Mesenchymal stem cell (in vitro differentiated cells and primary cell): Measurements from ENCODE around the gene HDGFL2.
A peak's percentile ranks its signal among the peaks of the same experiment; 100 is the strongest.

Source experiments
- DNase-seq: peaks from one replicate; pipeline ENCODE4 v3.0.0-alpha.2; 2013
- H2AFZ ChIP-seq: one replicate; pipeline ENCODE4 v1.6.1; 2013; ENCODE audit warnings: low read depth, mild to moderate bottlenecking, control low read depth, inconsistent platforms, low read length, moderate library complexity
- H2AK5ac ChIP-seq: 2 replicates; pipeline ENCODE4 v1.6.1; 2013; ENCODE audit warnings: low read length, moderate library complexity, mild to moderate bottlenecking, inconsistent platforms; ENCODE audit not compliant: severe bottlenecking
- H2BK120ac ChIP-seq: one replicate; pipeline ENCODE4 v1.6.1; 2013; ENCODE audit warnings: low read depth, mild to moderate bottlenecking, inconsistent platforms, low read length, moderate library complexity
- H2BK12ac ChIP-seq, 2 experiments: one replicate each; pipeline ENCODE4 v1.6.1; 2013; ENCODE audit warnings: inconsistent platforms in 2 of 2, low read length in 2 of 2, mild to moderate bottlenecking in 2 of 2, moderate library complexity in 2 of 2, control low read depth in 1 of 2
- H2BK15ac ChIP-seq: one replicate; pipeline ENCODE4 v1.6.1; 2013; ENCODE audit warnings: mild to moderate bottlenecking, low read depth, inconsistent platforms; ENCODE audit not compliant: poor library complexity, severe bottlenecking
- H2BK5ac ChIP-seq: 2 replicates; pipeline ENCODE4 v1.6.1; 2013; ENCODE audit warnings: low read depth, mild to moderate bottlenecking, low read length, control low read depth, inconsistent platforms; ENCODE audit not compliant: poor library complexity, severe bottlenecking
- H3K14ac ChIP-seq, 2 experiments: one replicate each; pipeline ENCODE4 v1.6.1; 2013; ENCODE audit warnings: inconsistent platforms in 2 of 2, low read length in 2 of 2, control low read depth in 1 of 2, mild to moderate bottlenecking in 1 of 2, moderate library complexity in 1 of 2
- H3K18ac ChIP-seq, 2 experiments: one replicate each; pipeline ENCODE4 v1.6.1; 2013; ENCODE audit warnings: inconsistent platforms in 2 of 2, low read length in 2 of 2, control low read depth in 1 of 2, low read depth in 1 of 2, mild to moderate bottlenecking in 1 of 2
- H3K23ac ChIP-seq, 2 experiments: one replicate each; pipeline ENCODE4 v1.6.1; 2013; ENCODE audit warnings: inconsistent platforms in 2 of 2, low read length in 2 of 2, mild to moderate bottlenecking in 2 of 2, moderate library complexity in 2 of 2, control low read depth in 1 of 2
- H3K27ac ChIP-seq: 2 replicates; pipeline ENCODE4 v1.5.1; 2013; ENCODE audit warnings: mild to moderate bottlenecking, moderate library complexity, low read length, control low read depth, inconsistent platforms; ENCODE audit not compliant: poor library complexity, severe bottlenecking
- H3K27me3 ChIP-seq, 2 experiments: 2 replicates each; pipeline versions ENCODE4 v1.6.1 to v1.7.0; 2013; ENCODE audit warnings: low read length in 2 of 2, mild to moderate bottlenecking in 2 of 2, moderate library complexity in 2 of 2, control low read depth in 1 of 2, inconsistent platforms in 1 of 2; ENCODE audit not compliant: control insufficient read depth in 1 of 2, insufficient read depth in 1 of 2
- H3K36me3 ChIP-seq, 2 experiments: 2 replicates each; pipeline versions ENCODE4 v1.6.1 to v1.7.0; 2013; ENCODE audit warnings: low read length in 2 of 2, control low read depth in 1 of 2, inconsistent platforms in 1 of 2, low read depth in 1 of 2, mild to moderate bottlenecking in 1 of 2; ENCODE audit not compliant: insufficient read depth in 2 of 2, control insufficient read depth in 1 of 2
- H3K4ac ChIP-seq, 2 experiments: one replicate each; pipeline ENCODE4 v1.6.1; 2013; ENCODE audit warnings: inconsistent platforms in 2 of 2, low read length in 2 of 2, mild to moderate bottlenecking in 2 of 2, moderate library complexity in 2 of 2, control low read depth in 1 of 2, low read depth in 1 of 2
- H3K4me1 ChIP-seq: 2 replicates; pipeline ENCODE4 v1.6.1; 2013; ENCODE audit warnings: low read depth, low read length, control low read depth; ENCODE audit not compliant: control insufficient read depth, insufficient read depth
- H3K4me2 ChIP-seq: 2 replicates; pipeline ENCODE4 v1.6.1; 2013; ENCODE audit warnings: low read length, mild to moderate bottlenecking, inconsistent platforms; ENCODE audit not compliant: poor library complexity, severe bottlenecking
- H3K4me3 ChIP-seq, 2 experiments: 2 replicates each; pipeline versions ENCODE4 v1.5.1 to v1.7.0; 2013; ENCODE audit warnings: low read length in 2 of 2, mild to moderate bottlenecking in 2 of 2, control low read depth in 1 of 2, low read depth in 1 of 2; ENCODE audit not compliant: insufficient read depth in 1 of 2
- H3K79me1 ChIP-seq: replicated peaks from 2 replicates; pipeline ENCODE4 v1.6.1; 2013; ENCODE audit warnings: mild to moderate bottlenecking, control low read depth, low read length, inconsistent platforms; ENCODE audit not compliant: poor library complexity, severe bottlenecking
- H3K9ac ChIP-seq: 2 replicates; pipeline ENCODE4 v1.7.0; 2013; ENCODE audit warnings: mild to moderate bottlenecking, low read length, moderate library complexity
- H3K9me3 ChIP-seq: 2 replicates; pipeline ENCODE4 v1.7.0; 2013; ENCODE audit warnings: mild to moderate bottlenecking, low read length; ENCODE audit not compliant: control insufficient read depth
- H4K8ac ChIP-seq: one replicate; pipeline ENCODE4 v1.6.1; 2013; ENCODE audit warnings: inconsistent platforms, mild to moderate bottlenecking, low read length, moderate library complexity
- H4K91ac ChIP-seq: one replicate; pipeline ENCODE4 v1.6.1; 2013; ENCODE audit warnings: mild to moderate bottlenecking, low read length, inconsistent platforms
- WGBS: methylation state at CpG from one replicate; pipeline ENCODE4 v1.1.7; 2013; ENCODE audit warnings: mixed read lengths; 5-methylcytosine and 5-hydroxymethylcytosine counted together

HDGFL2 gene

GRCh38 chr19:4506449-4507149 is 34.5 kb downstream of the HDGFL2 start:
- Histone ChIP-seq H3K18ac (peak overlapping the region; percentile 34 to 71), H2BK15ac (no peak overlapping the region), H3K9me3 (no peaks in the 10 kb centered on the region), H3K23ac (no peak overlapping the region), H3K9ac (no peak overlapping the region), H4K8ac (peak overlapping the region; percentile 59), H2AFZ (no peak overlapping the region), H3K4me2 (no peak overlapping the region), H3K36me3 (peaks cover 35 to 68% of the 10 kb centered on the region in 2 experiments), H2BK12ac (peak overlapping the region in 1 of 2 experiments; percentile 37), H3K27me3 (no peaks in the 10 kb centered on the region), H3K4me1 (peaks cover 10% of the 10 kb centered on the region), H3K14ac (peak overlapping the region in 1 of 2 experiments; percentile 61), H2AK5ac (peak overlapping the region; percentile 44), H3K4me3 (no peak overlapping the region), H3K4ac (peak overlapping the region in 1 of 2 experiments; percentile 6), H4K91ac (peak overlapping the region; percentile 76), H2BK120ac (no peak overlapping the region), H3K27ac (no peak overlapping the region), H2BK5ac (no peak overlapping the region), H3K79me1 (peaks cover 2% of the 10 kb centered on the region)
- peak; percentile 79 for DNase-seq
- 84% methylated on average over 17 of the region's 17 CpGs for WGBS

GRCh38 chr19:4507150-4507452 is 35.0 kb downstream of the HDGFL2 start:
- H2AK5ac ChIP-seq: no peak overlapping the region
- peaks cover 30 to 63% of the 10 kb centered on the region in 2 experiments for H3K36me3 ChIP-seq
- H3K27me3 ChIP-seq: no peaks in the 10 kb centered on the region
- no peak overlapping the region for H3K23ac ChIP-seq
- no peak overlapping the region for H3K27ac ChIP-seq
- no peak overlapping the region for H3K14ac ChIP-seq
- no peak overlapping the region for H4K8ac ChIP-seq
- H2BK15ac ChIP-seq: peak overlapping the region; percentile 41
- H3K79me1 ChIP-seq: peaks cover 2% of the 10 kb centered on the region
- H3K4me3 ChIP-seq: no peak overlapping the region
- H2BK12ac ChIP-seq: no peak overlapping the region
- no peak overlapping the region for H3K9ac ChIP-seq
- H3K9me3 ChIP-seq: no peaks in the 10 kb centered on the region
- no peak overlapping the region for H2BK120ac ChIP-seq
- H3K4me2 ChIP-seq: no peak overlapping the region
- no peak overlapping the region for H4K91ac ChIP-seq
- peaks cover 10% of the 10 kb centered on the region for H3K4me1 ChIP-seq
- H2AFZ ChIP-seq: no peak overlapping the region
- no peak overlapping the region for H3K18ac ChIP-seq
- 98% methylated on average over 12 of the region's 12 CpGs for WGBS
- DNase-seq: no peak
- no peak overlapping the region for H2BK5ac ChIP-seq
- no peak overlapping the region for H3K4ac ChIP-seq

GRCh38 chr19:4507804-4508203 is 35.7 kb downstream of the HDGFL2 start:
- no peak overlapping the region for H4K91ac ChIP-seq
- no peak overlapping the region for H3K14ac ChIP-seq
- peaks cover 10% of the 10 kb centered on the region for H3K4me1 ChIP-seq
- no peak overlapping the region for H3K27ac ChIP-seq
- no peak overlapping the region for H4K8ac ChIP-seq
- DNase-seq: no peak
- no peak overlapping the region for H2BK15ac ChIP-seq
- H3K9me3 ChIP-seq: no peaks in the 10 kb centered on the region
- H3K79me1 ChIP-seq: peaks cover 2% of the 10 kb centered on the region
- no peak overlapping the region for H3K4ac ChIP-seq
- no peak overlapping the region for H3K4me2 ChIP-seq
- H2BK12ac ChIP-seq: no peak overlapping the region
- H2BK120ac ChIP-seq: no peak overlapping the region
- no peak overlapping the region for H3K18ac ChIP-seq
- no peak overlapping the region for H3K9ac ChIP-seq
- H2AK5ac ChIP-seq: no peak overlapping the region
- H3K27me3 ChIP-seq: no peaks in the 10 kb centered on the region
- no peak overlapping the region for H3K23ac ChIP-seq
- H3K4me3 ChIP-seq: no peak overlapping the region
- H2BK5ac ChIP-seq: no peak overlapping the region
- WGBS: 87% methylated on average over 17 of the region's 17 CpGs
- H3K36me3 ChIP-seq: peaks cover 23 to 56% of the 10 kb centered on the region in 2 experiments
- H2AFZ ChIP-seq: no peak overlapping the region

- H2BK5ac ChIP-seq: no peak overlapping the region
- no peak overlapping the region for H3K23ac ChIP-seq
- no peak overlapping the region for H2BK15ac ChIP-seq
- H3K36me3 ChIP-seq: peaks cover 21 to 47% of the 10 kb centered on the region in 2 experiments
- peaks cover 10% of the 10 kb centered on the region for H3K4me1 ChIP-seq
- H2AFZ ChIP-seq: no peak overlapping the region
- no peak overlapping the region for H3K4me3 ChIP-seq
- H3K4ac ChIP-seq: no peak overlapping the region
- no peak overlapping the region for H3K14ac ChIP-seq
- no peak for DNase-seq
- H3K18ac ChIP-seq: no peak overlapping the region
- 97% methylated on average over 18 of the region's 21 CpGs for WGBS
- H3K27ac ChIP-seq: no peak overlapping the region
- no peaks in the 10 kb centered on the region for H3K9me3 ChIP-seq
- H4K91ac ChIP-seq: no peak overlapping the region
- no peak overlapping the region for H3K9ac ChIP-seq
- no peak overlapping the region for H2AK5ac ChIP-seq
- H3K79me1 ChIP-seq: peaks cover 2% of the 10 kb centered on the region
- H2BK120ac ChIP-seq: no peak overlapping the region
- no peak overlapping the region for H4K8ac ChIP-seq
- H3K4me2 ChIP-seq: no peak overlapping the region
- no peaks in the 10 kb centered on the region for H3K27me3 ChIP-seq
- no peak overlapping the region for H2BK12ac ChIP-seq
These were observed 36.6 kb downstream of the HDGFL2 start for GRCh38 chr19:4508698-4509097.
